Endodermal cell (in vitro differentiated cells): ENCODE results near the gene SREBF1. TPM values are rescaled to one million over a fixed set of nuclear protein-coding genes. Genes with fewer than 3 reads are reported as not detected.

Experiments used
- DNase-seq: peaks from one replicate; pipeline ENCODE4 v3.0.0-alpha.2; 2017
- H3K27ac ChIP-seq: 2 replicates; pipeline ENCODE4 v1.5.1; 2013; ENCODE audit warnings: mild to moderate bottlenecking, low read depth, low read length, moderate library complexity
- H3K27me3 ChIP-seq: 2 replicates; pipeline ENCODE4 v1.6.1; 2013; ENCODE audit warnings: mild to moderate bottlenecking, low read length, moderate library complexity; ENCODE audit not compliant: insufficient read depth, control insufficient read depth, poor library complexity, severe bottlenecking
- H3K36me3 ChIP-seq: 2 replicates; pipeline ENCODE4 v1.7.0; 2013; ENCODE audit warnings: mild to moderate bottlenecking, low read length, moderate library complexity; ENCODE audit not compliant: control insufficient read depth, insufficient read depth
- H3K4me1 ChIP-seq: one replicate; pipeline ENCODE4 v1.7.0; 2013; ENCODE audit warnings: low read length; ENCODE audit not compliant: control insufficient read depth, insufficient read depth
- H3K4me3 ChIP-seq: 2 replicates; pipeline ENCODE4 v1.5.1; 2013; ENCODE audit warnings: mild to moderate bottlenecking, low read length, moderate library complexity
- H3K9ac ChIP-seq: 2 replicates; pipeline ENCODE4 v1.6.1; 2013; ENCODE audit warnings: mild to moderate bottlenecking, low read length, moderate library complexity; ENCODE audit not compliant: poor library complexity, severe bottlenecking; ENCODE audit errors: extremely low read depth
- H3K9me3 ChIP-seq: 2 replicates; pipeline ENCODE4 v1.6.1; 2013; ENCODE audit warnings: mild to moderate bottlenecking, low read length, moderate library complexity; ENCODE audit not compliant: control insufficient read depth
- H3K27ac Mint-ChIP-seq: 2 replicates; pipeline ENCODE4 v1.8.0; 2020; ENCODE audit warnings: mixed read lengths
- H3K27me3 Mint-ChIP-seq: 2 replicates; pipeline ENCODE4 v1.8.0; 2021; ENCODE audit warnings: mild to moderate bottlenecking, mixed read lengths; ENCODE audit not compliant: insufficient read depth
- H3K36me3 Mint-ChIP-seq: 2 replicates; pipeline ENCODE4 v1.8.0; 2020; ENCODE audit warnings: low read depth, mixed read lengths
- H3K4me1 Mint-ChIP-seq: 2 replicates; pipeline ENCODE4 v1.8.0; 2020; ENCODE audit warnings: mixed read lengths
- H3K4me3 Mint-ChIP-seq: 2 replicates; pipeline ENCODE4 v1.8.0; 2020; ENCODE audit warnings: mild to moderate bottlenecking, moderate library complexity, mixed read lengths
- H3K9me3 Mint-ChIP-seq: 2 replicates; pipeline ENCODE4 v1.8.0; 2020; ENCODE audit warnings: mild to moderate bottlenecking, mixed read lengths
- WGBS, 2 experiments: methylation state at CpG; one replicate each; pipeline versions ENCODE4 v1.1.5 to v1.1.7; 2013; ENCODE audit warnings: missing lambda C conversion rate in 2 of 2, mixed read lengths in 1 of 2; ENCODE audit not compliant: insufficient coverage in 1 of 2, insufficient read length in 1 of 2; 5-methylcytosine and 5-hydroxymethylcytosine counted together
- total RNA-seq, 2 donors: library from RNA; stranded (reverse); fragmentation: NEBNext Ultra II Directional in 1 of 2; extraction: Animal tissue kit (Norgen Biotek cat#: 25700) in 1 of 2; gene quantifications; 2 replicates in 1 of 2; 3 replicates in 1 of 2; pipeline ENCODE4 v1.2.1, GENCODE V29; 2021
- TF ChIP-seq, protein P1 (sequence below): fragments of 200-600 bp; sonication (generic); conservative IDR thresholded peaks from 2 replicates; pipeline ENCODE4 v1.5.0; 2021; ENCODE audit warnings: antibody characterized with exemption, mild to moderate bottlenecking

SREBF1 gene
- total RNA-seq, 2 donors from 2014 or later, result 39.0 to 58.2 TPM

DNA sequence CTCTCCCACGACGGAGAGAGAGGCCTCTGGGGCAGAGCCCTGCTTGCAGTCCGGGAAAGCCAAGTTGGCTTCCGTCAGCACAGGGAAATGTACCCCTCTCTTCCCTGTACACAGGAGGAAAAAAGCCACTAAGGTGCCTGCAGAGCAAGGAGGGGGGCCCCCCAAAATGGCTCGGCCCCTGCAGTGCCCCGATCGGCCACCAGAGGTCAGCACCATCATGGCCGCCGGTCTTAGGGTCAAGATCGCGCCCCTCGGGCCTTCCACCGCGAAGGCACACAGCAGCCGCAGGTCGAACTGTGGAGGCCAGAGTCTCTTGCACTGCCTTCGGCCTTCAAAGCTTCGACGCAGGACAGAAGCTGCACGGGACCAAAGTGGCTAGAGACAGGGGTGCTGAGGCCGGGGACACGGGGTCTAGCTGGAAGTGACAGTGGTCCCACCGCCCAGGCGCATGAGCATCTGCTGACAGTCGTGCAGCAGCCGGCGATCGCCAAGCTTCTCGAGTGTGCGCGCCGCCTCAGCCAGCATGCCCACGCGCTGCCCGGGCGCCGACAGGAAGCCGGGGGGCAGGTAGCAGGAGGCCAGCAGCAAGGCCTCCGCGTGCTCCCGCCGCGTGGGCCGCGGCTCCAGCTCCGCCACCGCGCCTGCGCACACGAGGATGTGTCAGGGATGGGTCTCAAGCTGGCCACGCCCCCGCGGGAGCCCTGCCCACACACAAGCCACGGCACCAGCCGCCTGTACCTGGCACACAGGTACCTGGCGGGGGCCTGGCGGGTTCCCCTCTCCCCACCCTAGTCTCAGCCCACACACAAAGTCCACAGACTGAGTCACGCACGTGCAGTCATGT, 24.4 kb downstream of the SREBF1 start:
- peaks cover 12% of the 10 kb centered on the region for H3K27me3 Mint-ChIP-seq
- no peak overlapping the region for H3K4me3 ChIP-seq
- TF ChIP-seq, protein P1, sequence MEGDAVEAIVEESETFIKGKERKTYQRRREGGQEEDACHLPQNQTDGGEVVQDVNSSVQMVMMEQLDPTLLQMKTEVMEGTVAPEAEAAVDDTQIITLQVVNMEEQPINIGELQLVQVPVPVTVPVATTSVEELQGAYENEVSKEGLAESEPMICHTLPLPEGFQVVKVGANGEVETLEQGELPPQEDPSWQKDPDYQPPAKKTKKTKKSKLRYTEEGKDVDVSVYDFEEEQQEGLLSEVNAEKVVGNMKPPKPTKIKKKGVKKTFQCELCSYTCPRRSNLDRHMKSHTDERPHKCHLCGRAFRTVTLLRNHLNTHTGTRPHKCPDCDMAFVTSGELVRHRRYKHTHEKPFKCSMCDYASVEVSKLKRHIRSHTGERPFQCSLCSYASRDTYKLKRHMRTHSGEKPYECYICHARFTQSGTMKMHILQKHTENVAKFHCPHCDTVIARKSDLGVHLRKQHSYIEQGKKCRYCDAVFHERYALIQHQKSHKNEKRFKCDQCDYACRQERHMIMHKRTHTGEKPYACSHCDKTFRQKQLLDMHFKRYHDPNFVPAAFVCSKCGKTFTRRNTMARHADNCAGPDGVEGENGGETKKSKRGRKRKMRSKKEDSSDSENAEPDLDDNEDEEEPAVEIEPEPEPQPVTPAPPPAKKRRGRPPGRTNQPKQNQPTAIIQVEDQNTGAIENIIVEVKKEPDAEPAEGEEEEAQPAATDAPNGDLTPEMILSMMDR, result peak; percentile 100
- peaks cover 29% of the 10 kb centered on the region for H3K36me3 ChIP-seq
- H3K9me3 ChIP-seq, result no peaks in the 10 kb centered on the region
- H3K4me1 Mint-ChIP-seq, result peaks cover 8% of the 10 kb centered on the region
- peaks cover 31% of the 10 kb centered on the region for H3K36me3 Mint-ChIP-seq
- H3K4me1 ChIP-seq, result peaks cover 9% of the 10 kb centered on the region
- no peaks in the 10 kb centered on the region for H3K9me3 Mint-ChIP-seq
- H3K9ac ChIP-seq, result no peak overlapping the region
- no peak overlapping the region for H3K27ac ChIP-seq
- peak overlapping the region; percentile 88 for H3K27ac Mint-ChIP-seq
- 43 to 69% methylated on average over 34 to 59 of the region's 59 CpGs for whole genome bisulfite sequencing, 2 experiments
- DNase-seq, result peak; percentile 98
- peak overlapping the region; percentile 36 for H3K4me3 Mint-ChIP-seq
- no peaks in the 10 kb centered on the region for H3K27me3 ChIP-seq

DNA sequence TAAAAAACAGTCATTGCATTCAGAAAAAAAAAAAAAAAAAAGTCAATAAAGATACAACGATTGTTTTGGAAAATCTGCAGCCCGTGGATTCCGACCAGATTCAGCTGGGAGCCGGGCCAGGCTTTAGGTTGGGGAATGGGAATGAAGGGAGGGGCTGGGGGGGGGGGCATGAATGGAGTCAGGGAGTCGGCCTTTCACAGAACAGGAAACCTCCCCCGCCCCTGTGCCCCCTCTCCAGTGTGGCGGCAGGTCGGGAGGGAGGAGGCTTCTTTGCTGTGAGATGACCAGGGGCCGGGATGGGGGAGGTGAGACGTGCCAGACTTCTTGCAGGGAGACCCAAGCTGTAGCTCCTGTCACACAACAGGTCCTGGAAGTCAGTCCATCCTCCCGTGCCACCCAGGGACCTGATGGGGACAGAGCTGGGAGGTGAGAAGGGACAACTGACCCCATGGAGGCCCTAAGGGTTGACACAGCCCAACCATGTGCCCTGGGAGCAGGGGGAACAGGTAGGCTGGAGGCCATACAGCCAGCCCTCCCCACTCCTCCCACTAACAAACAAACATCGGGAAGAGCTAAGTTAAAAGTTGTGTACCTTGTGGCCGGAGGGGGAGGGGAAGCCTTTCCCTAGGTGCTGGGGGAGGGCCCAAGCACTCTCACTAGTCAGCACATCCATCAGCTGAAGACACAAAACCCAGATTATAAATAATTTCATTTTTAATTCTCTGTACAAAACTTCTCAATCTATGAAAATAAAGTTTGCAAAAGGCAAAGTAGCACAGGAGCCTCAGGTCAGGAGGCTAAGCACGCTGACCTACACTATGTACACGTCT, 25.2 kb downstream of the SREBF1 start:
- Histone ChIP-seq H3K4me3 (no peak overlapping the region), H3K9me3 (no peaks in the 10 kb centered on the region), H3K27ac (no peak overlapping the region), H3K27me3 (no peaks in the 10 kb centered on the region), H3K9ac (no peak overlapping the region), H3K4me1 (peaks cover 9% of the 10 kb centered on the region), H3K36me3 (peaks cover 31% of the 10 kb centered on the region)
- Mint-ChIP-seq H3K9me3 (no peaks in the 10 kb centered on the region), H3K36me3 (peaks cover 25% of the 10 kb centered on the region), H3K27me3 (peaks cover 12% of the 10 kb centered on the region), H3K4me1 (peaks cover 8% of the 10 kb centered on the region), H3K27ac (peak overlapping the region; percentile 88), H3K4me3 (peak overlapping the region; percentile 36)
- TF ChIP-seq, protein P1, result no peak
- peak; percentile 91 for DNase-seq
- 37 to 67% methylated on average over 2 to 14 of the region's 15 CpGs for WGBS, 2 experiments

DNA sequence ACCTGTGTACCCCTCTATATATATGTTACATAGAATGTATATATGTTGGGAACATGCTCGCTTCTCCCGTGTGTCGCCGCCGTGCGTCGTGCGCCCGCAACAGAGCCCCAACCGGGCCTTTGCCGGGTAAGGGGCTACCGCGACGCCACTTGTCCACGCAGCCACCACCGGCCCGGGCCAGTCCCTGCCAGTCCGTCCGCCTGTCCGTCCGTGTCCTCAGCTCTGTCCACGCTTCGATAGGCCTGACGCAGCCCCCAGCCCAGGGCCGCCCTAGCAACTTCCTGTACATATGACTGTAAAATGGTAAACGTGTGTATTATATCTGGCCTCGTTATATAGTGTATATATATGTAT, 25.9 kb downstream of the SREBF1 start:
- Mint-ChIP-seq H3K4me3 (peak overlapping the region; percentile 52), H3K36me3 (peaks cover 28% of the 10 kb centered on the region), H3K27me3 (peaks cover 12% of the 10 kb centered on the region), H3K9me3 (no peaks in the 10 kb centered on the region), H3K4me1 (peaks cover 8% of the 10 kb centered on the region), H3K27ac (no peak overlapping the region)
- peaks cover 9% of the 10 kb centered on the region for H3K4me1 ChIP-seq
- WGBS, 2 experiments, result 63 to 65% methylated on average over 12 to 25 of the region's 27 CpGs
- peak; percentile 74 for DNase-seq
- H3K27me3 ChIP-seq, result no peaks in the 10 kb centered on the region
- no peak overlapping the region for H3K4me3 ChIP-seq
- TF ChIP-seq, protein P1, result peak; percentile 36
- peaks cover 39% of the 10 kb centered on the region for H3K36me3 ChIP-seq
- no peaks in the 10 kb centered on the region for H3K9me3 ChIP-seq
- H3K9ac ChIP-seq, result no peak overlapping the region
- H3K27ac ChIP-seq, result no peak overlapping the region
